ENCODE results near the gene ZNF785.

- TF ChIP-seq CTCF (IDR thresholded peaks at IDR 0.05) (no peak), POLR2A (IDR thresholded peaks at IDR 0.05) (no peak)
Observed at GRCh38 chr16:30539000-30539964, 46.2 kb downstream of the ZNF785 start.
